SK-MEL-5 (cell line): ENCODE measurements around the gene DPEP3. TPM values are rescaled to one million over a fixed set of nuclear protein-coding genes. Genes with fewer than 3 reads are reported as not detected.
"Not testable (repeated sequence)": the region's sequence is repeated elsewhere in the genome, so short reads cannot be mapped to it uniquely, and the experiment has no call there.

Source experiments
- DNase-seq: peaks from one replicate; pipeline ENCODE4 v3.0.0-alpha.2; 2016; ENCODE audit warnings: low read depth, low spot score
- in situ Hi-C: cut with HindIII; loops from 2 replicates; pipeline ENCODE4 v1.10.0; 2016; ENCODE audit warnings: low sequenced_read_pairs, high pct_unique_total_duplicates, low pct_unique_long_range_greater_than_20kb
- total RNA-seq: library from RNA; depleted of rRNA; stranded (reverse); fragments of >200 nt; shearing (Covaris generic); gene quantifications from 2 replicates; pipeline ENCODE4 v1.2.3, GENCODE V29; 2014

The DPEP3 gene
- total RNA-seq, 1 experiment from 2014 or later, result not detected

DNA sequence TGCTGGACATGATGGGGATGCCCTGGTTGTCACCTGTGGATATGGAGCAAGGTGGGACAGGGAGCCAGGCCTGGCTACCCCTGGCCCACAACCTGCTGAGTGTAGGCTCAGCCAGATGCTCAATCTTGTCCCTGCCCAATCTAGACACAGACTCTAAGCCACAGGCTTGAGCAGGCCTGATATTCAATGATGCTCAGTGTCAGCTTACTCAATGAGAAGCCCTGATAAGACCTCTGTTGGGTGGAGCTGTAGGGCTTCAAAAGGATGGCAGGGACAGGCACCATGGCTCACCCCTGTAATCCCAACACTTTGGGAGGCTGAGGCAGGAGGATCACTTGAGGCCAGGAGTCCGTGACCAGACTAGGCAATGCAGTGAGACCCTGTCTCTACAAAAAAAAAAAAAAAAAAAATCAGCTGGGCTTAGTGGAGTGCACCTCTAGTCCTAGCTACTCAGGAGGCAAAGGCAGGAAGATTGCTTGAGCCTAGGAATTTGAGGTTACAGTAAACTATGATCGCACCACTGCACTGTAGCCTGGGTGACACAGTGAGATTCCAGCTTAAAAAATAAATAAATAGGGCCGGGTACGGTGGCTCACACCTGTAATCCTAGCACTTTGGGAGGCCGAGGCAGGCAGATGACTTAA, 39.7 kb downstream of the DPEP3 start:
- in situ Hi-C loops, result no loop called here
- no peak for DNase-seq

DNA sequence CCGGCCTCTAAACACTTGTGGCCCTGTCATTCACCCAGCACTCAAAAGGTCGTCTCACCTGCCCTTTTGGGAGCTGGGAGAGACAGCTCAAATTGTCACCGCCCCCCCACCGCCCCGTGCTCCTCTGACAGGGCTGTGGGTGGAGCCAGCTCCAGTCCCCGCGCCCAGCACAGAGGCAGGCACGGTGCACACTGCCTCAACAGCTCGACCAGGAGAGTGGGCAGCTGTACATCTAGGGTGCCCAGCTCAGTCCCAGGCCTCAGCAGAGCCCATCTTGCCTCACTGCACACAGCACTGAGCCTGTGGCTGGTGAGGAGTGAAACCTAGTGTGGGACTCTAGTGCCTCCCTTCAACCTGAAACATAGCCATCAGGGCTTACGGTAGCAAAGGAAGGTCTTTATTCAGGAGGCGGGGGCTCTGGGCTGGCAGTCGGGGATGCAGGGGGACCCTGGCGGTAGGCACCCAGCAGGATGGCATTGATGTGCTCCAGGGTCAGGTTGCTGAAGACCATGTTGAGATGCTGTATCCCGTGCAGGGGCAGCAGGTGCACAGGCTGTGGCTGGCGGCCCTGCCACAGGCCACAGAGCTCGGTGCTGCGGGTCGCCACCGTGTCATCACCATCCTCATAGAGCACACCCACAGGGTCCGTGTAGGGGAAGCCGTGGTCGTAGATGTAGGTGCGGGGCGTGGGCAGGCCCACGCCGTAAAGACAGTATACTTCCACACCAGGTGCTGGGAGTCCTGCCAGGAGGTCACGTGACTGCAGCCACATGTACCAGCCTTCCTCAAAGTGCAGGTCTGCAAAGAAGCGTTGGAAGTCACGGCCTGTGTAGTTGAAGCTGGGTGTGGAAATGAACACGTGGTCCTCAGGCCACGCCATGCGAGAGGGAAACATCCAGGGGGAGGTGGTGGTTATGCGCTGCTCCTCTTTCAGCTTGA, 40.5 kb downstream of the DPEP3 start:
- no peak for DNase-seq
- in situ Hi-C loops, result no loop called here

DNA sequence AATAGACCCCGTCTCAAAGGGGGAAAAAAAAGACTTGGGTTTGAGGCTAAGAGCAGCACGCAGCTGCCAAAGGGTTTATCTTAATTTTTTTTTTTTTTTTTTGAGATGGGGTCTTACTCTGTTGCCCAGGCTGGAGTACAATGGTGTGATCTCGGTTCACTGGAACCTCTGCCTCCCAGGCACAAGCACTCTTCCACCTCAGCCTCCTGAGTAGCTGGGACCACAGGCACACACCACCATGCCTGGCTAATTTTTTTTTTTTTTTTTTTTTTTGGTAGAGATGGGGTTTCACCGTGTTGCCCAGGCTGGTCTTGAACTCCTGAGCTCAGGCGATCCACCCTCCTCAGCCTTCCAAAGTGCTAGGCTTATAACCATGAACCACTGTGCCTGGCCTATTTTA, 42.6 kb downstream of the DPEP3 start:
- DNase-seq, in situ Hi-C loops: not testable (repeated sequence)

GRCh38 chr16:67936880-67937605, 43.3 kb downstream of the DPEP3 start:
- DNase-seq, result no peak
- in situ Hi-C loops, result no loop called here

DNA sequence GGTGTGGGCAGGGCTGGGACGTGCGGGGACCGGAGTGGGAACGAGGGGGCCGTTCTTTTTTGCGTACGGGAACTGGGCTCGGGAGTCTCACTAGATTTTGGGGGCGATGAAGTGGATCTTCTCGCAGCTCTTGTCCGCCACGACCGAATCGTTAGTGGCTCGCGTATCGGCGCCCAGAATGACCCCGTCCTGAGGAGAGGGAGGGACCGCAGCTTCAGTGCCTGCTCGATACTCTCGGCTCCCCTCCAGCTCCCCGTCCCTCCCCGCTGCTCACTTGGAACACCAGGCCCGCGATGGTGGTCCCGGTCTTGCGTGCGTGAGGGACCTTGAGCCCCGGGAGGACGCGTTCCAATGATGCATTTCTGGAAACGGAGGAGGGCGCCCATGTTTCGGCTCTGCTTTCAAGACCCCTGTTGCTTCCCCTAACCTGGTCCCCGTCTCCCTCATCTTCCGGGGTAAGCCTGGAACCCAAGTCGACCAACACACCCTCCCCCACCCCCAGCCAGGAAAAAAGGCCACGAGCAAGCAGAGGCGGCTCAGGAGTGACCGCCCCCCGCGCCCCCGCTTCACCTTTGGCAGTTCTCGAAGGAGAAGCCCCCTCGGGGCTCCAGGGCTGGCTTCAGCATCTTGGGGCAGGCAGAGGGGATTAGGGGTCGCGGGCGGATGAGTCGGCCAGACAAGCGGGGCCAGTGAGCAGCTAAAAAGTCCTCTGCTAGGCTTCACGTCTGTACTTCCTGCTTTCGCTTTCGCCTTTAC, 44.0 kb downstream of the DPEP3 start, which contains the start of gene PSMB10:
Gene PSMB10 (minus strand): TSS at position 727 of the 756 bp plus-strand sequence. CDS start 101 bp downstream, at position 626.
- in situ Hi-C loops, result no loop called here
- DNase-seq, result peak; percentile 49

DNA sequence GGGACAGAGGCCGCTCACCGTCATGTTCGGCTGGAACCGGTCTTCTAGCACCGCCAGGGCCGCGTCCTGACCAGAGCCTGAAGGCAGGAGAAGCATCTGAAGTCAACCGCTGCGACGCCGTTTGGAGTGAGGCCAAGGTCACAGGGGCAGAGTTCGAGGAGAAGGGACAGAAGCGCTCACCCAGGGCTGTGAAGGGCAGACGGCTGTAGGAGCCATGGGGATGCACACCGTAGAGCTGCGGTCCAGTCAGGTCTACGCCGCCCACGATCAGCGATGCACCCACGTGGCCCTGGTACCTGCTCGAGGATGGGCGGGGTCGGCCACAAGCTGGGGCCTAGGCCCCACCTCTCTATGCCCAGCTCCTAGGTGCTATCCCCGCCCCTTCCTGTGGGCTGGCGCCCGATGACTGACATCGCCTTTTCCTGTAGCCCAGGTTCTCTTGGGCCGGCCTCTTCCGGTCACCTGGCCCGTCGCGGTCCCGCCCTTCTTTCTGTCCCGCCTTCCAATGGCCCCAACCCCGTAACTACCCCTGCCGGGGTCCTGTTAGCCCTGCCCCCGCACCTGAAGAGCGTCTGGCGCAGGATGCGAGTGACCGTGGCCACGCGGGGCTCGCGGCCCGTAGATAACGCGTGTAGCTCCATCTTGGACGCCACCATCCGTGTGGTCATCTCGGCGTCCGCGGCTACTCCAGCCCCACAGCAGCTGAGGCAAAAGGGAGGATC, 44.7 kb downstream of the DPEP3 start:
- in situ Hi-C loops, result no loop called here
- DNase-seq, result peak; percentile 94

DNA sequence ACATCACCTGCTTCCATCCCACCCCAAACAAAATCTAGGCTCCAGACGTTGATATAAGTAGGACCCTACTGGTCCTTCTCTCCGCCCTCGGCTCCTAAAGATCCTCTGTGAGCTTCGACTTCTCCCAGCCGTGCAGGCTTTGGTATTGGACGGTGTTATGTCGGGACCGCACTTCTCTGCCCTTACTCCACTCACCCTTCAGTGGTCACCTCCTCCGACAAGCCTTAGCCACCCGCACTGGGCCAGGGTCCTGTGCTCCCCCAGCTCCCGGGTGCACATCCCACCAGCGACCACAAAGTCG, 45.2 kb downstream of the DPEP3 start:
- in situ Hi-C loops, result no loop called here
- no peak for DNase-seq

DNA sequence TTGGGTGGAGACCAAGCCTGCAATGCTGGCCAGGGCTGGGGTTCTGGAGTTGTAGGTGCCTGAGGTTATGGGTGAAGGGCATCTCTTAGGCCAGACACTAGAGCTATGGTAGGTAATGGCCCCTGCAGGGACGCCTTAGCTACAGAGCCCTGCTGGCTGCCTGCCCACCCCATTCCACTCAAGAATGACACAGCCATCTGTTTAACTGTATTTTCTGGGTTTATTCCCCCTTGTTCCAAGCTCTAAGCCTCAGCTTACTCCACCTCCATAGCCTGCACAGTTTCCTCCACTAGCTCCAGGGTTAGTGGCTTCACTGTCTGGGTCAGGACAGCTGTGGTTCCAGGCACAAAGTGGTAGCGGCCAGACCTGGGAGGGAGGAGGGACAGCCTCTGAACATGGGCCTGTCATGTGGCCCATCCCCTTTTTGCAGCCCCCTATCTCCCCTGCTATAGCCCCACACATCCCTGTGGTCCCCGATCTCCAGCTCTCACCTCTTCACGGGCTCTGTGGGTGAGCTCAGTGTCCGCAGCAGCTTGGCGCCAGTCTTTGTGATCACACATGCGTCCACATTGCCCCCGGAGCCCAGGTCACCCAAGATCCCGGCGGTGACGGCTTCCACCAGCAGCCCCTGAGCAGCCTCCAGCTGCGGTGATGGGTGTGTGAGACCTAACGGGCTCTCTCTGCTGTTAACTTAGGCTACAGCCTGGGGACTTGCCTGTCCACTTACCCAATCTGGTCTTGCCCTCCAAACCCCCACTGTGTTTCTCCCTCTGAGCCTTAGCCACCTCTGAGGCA, 45.8 kb downstream of the DPEP3 start:
- in situ Hi-C loops, result no loop called here
- no peak for DNase-seq

DNA sequence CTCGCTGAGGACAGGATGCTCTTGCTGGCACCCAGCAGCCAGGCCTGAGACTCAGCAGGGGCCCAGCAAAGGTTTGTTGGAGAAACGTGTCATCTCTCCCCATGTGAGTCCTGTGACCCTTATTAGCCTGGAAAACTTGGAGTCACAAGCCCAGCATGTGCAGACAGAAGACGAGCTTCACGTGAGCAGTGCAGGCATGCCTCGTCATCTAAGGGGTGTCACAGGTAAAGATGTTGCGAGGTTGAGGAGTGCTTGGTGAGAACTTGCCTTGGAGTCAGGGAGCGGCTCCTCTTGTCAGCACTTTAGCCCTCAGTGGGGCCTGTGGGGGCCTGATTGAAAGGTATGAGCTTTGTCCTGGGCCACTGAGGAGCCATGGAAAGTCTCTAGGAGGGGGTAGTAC, 46.5 kb downstream of the DPEP3 start:
- in situ Hi-C loops, result no loop called here
- peak; percentile 28 for DNase-seq

GRCh38 chr16:67932462-67932840, 47.8 kb downstream of the DPEP3 start:
- no peak for DNase-seq
- in situ Hi-C loops, result no loop called here

DNA sequence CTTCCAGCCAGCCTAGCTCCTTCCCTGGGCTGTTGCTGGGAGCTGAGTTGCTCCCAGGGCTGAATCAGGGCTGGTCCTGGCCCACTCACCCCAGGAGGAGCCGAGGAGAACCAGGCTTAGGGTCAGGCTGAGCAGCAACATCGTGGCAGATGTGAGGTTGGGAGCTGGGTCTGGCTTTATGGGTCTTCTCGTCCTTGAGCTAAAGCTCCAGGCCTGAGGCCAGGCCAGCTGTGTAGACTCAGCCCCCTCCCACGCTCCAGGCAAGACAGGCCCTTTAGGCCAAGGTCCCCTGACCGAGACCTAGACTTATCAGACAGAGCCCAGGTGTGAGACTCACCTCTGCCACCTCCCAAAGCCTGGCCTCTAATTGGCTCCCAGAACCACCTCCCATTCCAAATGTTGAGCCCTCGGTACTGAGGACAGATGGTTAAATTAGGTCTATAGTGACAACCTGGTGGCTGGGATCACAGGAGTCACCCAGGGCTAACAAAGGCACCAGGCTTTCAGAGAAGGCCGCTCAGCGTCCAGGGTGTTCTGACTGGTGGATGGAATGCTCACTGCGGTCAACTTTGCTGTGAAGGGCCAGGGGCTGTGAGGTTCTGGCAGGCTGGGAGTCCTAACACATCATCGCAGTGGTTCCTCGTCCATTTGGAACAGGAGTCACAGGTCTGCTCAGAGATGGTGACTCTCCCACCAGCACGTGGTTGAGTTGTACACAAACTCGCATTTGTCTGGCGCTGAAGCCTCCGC, 48.4 kb downstream of the DPEP3 start, which contains the start of gene CTRL:
Gene CTRL (minus strand): TSS at position 151 of the 750 bp plus-strand sequence. CDS start 10 bp downstream, at position 141.
- no peak for DNase-seq
- in situ Hi-C loops, result no loop called here

- DNase-seq, result no peak
- in situ Hi-C loops, result no loop called here
Measured at GRCh38 chr16:67930678-67931211, 49.6 kb downstream of the DPEP3 start.

DNA sequence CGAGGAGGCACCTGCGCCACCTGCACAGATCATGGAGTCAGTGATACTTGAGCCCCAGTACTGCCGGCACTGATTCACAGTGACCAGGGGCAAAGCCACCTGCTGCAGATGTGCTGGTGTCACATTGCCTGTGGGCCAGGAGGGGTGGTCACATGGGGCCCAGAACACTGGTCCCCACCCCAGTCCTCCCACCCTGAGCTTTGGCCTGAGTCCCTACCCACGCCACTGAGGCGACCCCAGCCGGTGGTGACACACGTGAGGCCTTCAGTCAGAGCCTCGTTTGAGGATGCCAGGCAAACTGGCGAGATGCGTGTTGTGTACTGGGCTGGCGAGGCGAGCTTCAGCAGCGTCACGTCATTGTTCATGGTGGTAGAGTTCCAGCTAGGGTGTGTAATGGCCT, 50.1 kb downstream of the DPEP3 start:
- in situ Hi-C loops, result no loop called here
- DNase-seq, result no peak

DNA sequence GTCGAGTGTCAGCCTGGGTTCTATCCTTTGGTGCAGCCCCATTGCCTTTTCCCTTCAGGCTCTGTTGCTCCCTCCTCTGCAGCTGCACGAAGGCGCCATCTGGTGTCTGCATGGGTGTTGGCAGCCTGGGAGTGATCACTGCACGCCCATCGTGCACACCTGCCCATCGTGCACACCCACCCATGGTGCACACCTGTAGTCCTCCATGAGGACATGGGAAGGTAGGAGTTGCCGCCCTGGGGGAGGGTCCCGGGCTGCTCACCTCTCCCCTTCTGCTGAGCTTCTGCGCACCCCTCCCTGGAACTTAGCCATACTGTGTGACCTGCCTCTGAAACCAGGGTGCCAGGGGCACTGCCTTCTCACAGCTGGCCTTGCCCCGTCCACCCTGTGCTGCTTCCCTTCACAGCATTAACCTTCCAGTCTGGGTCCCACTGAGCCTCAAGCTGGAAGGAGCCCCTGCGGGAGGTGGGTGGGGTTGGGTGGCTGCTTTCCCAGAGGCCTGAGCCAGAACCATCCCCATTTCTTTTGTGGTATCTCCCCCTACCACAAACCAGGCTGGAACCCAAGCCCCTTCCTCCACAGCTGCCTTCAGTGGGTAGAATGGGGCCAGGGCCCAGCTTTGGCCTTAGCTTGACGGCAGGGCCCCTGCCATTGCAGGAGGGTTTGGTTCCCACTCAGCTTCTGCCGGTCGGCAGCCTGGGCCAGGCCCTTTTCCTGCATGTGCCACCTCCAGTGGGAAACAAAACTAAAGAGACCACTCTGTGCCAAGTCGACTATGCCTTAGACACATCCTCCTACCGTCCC, 51.5 kb downstream of the DPEP3 start:
- DNase-seq, result peak; percentile 67
- in situ Hi-C loops, result no loop called here

GRCh38 chr16:67928147-67928546, 52.2 kb downstream of the DPEP3 start:
- DNase-seq, result no peak
- in situ Hi-C loops, result no loop called here
